ENCODE results near the gene TXNDC5. TPM values are rescaled to one million over a fixed set of nuclear protein-coding genes. Genes with fewer than 3 reads are reported as not detected.
A peak's percentile ranks its signal among the peaks of the same experiment; 100 is the strongest.

The TXNDC5 gene
- polyA plus RNA-seq, 3 donors = 12.6 to 33.5 (median 21.2) TPM

DNA sequence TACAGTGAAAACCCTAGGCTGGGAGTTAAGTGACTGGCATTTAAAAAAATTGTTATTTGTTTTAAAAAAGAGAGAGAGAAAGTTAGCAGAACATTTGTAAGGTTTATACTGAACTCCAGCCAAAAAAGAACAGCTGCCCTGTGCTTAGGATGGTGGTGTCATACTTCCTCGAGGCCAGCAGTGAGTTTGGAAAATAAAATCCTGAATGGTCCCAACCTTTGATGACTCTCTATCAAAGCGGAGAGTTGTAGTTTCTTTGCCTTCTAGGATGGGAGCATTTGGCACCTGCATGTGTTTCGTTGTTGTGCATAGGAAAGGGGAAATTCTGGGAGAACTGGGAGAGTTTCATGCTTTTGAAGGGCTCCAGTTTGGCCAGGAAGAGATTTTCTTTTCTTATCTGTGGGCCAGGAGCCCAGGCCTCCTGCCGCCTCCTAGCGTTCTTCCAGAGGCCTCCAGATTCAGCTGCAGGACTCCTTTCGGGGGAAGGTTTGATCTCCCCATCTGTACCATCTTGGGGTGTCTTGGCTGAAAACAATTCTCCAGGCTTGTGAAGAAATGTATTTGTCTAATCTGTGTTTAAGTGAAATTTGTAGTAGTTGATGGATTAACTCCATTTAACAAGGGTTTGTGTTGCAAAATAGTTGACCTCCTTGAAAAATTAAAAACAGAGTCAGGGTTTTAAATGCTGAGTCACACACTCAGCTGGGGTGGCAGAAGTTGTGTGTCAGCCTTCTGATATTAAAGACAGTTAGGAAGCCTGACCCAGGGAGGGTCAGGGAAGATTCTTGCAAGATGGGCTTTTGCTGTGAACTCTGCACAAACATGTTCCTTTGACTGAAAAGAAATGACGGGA is 63.4 kb downstream of the TXNDC5 start:
- H3K9me3 Mint-ChIP-seq = peaks cover 3 to 18% (median 10%) of the 10 kb centered on the region in 7 donors
- no peak for DNase-seq
- intact Hi-C loops (cut with micrococcal nuclease) = no loop called here
- no peaks in the 10 kb centered on the region for H3K36me3 Mint-ChIP-seq
- TF ChIP-seq, protein P1, sequence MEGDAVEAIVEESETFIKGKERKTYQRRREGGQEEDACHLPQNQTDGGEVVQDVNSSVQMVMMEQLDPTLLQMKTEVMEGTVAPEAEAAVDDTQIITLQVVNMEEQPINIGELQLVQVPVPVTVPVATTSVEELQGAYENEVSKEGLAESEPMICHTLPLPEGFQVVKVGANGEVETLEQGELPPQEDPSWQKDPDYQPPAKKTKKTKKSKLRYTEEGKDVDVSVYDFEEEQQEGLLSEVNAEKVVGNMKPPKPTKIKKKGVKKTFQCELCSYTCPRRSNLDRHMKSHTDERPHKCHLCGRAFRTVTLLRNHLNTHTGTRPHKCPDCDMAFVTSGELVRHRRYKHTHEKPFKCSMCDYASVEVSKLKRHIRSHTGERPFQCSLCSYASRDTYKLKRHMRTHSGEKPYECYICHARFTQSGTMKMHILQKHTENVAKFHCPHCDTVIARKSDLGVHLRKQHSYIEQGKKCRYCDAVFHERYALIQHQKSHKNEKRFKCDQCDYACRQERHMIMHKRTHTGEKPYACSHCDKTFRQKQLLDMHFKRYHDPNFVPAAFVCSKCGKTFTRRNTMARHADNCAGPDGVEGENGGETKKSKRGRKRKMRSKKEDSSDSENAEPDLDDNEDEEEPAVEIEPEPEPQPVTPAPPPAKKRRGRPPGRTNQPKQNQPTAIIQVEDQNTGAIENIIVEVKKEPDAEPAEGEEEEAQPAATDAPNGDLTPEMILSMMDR (IDR thresholded peaks at IDR 0.05) = no peak
- Histone ChIP-seq H3K9me3 (replicated peaks in 1 of 2; ENCODE audit: control insufficient read depth in 1 of 2, insufficient read depth in 1 of 2, low read length in 2 of 2) (peaks cover 2 to 5% of the 10 kb centered on the region in 2 donors), H3K4me3 (replicated peaks in 1 of 3; ENCODE audit: low read depth in 2 of 3, low read length in 3 of 3) (no peak overlapping the region), H3K27me3 (ENCODE audit: control insufficient read depth in 2 of 2, insufficient read depth in 2 of 2, low read length in 2 of 2) (no peaks in the 10 kb centered on the region), H2AFZ (ENCODE audit: insufficient read depth, low read depth, low read length, poor library complexity, severe bottlenecking) (no peak overlapping the region), H3K79me2 (ENCODE audit: insufficient read depth, low read length) (no peaks in the 10 kb centered on the region), H3K27ac (ENCODE audit: low read depth in 1 of 2, low read length in 2 of 2) (no peak overlapping the region), H4K20me1 (ENCODE audit: insufficient read depth, low read length) (no peaks in the 10 kb centered on the region), H3K4me2 (replicated peaks; ENCODE audit: extremely low read depth, low read length, poor library complexity, severe bottlenecking) (no peak overlapping the region), H3K4me1 (ENCODE audit: control insufficient read depth in 1 of 2, insufficient read depth in 2 of 2, low read length in 2 of 2) (no peaks in the 10 kb centered on the region), H3K36me3 (replicated peaks in 1 of 2; ENCODE audit: control insufficient read depth in 1 of 2, insufficient read depth in 2 of 2, low read length in 2 of 2) (no peaks in the 10 kb centered on the region), H3K9ac (ENCODE audit: insufficient read depth, low read length, poor library complexity, severe bottlenecking) (no peak overlapping the region)
- no peak overlapping the region for H3K4me3 Mint-ChIP-seq
- WGBS (ENCODE audit: insufficient coverage) = 73% methylated on average over 3 of the region's 7 CpGs
- H3K27me3 Mint-ChIP-seq (ENCODE audit: low read depth in 3 of 3) = no peaks in the 10 kb centered on the region
- no peak overlapping the region for H3K27ac Mint-ChIP-seq
- H3K4me1 Mint-ChIP-seq = no peaks in the 10 kb centered on the region

DNA sequence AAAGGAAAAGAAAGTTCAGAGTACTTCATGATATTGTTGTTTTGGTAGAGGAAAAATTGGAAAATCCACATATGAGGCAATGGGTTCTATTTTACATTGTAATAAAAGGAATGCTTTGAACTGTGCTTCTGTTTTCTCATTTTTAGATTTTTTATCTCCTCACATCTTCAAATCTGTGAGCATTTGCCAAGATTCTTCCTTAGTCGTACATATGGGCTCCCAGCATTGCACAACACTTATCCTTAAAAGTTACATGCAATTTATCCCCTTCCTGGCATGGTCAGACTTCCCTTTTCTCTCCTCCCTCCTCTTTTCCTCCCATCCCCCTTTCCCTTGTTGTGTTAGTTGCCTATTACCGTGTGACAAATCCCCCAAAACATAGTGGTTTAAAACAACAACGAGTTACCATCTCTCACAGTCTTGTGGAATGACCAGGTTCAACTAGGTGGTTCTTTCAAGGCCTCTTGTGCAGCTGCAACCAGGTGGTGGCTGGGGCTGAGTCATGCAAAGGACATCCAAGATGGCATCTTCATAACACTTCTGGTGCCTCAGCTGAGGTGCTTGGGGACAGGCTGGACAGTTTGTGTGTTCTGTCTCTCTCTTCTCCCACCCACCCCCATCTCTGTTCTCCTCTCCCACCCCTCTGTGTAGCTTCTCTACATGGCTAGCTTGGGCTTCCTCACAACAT is 68.7 kb downstream of the TXNDC5 start:
- 74% methylated on average over 3 of the region's 3 CpGs for WGBS (ENCODE audit: insufficient coverage)

More for the DNA sequence above, 68.7 kb downstream of the TXNDC5 start:
- no peak overlapping the region for H2AFZ ChIP-seq (ENCODE audit: insufficient read depth, low read depth, low read length, poor library complexity, severe bottlenecking)
- H3K4me3 ChIP-seq (replicated peaks in 1 of 3; ENCODE audit: low read depth in 2 of 3, low read length in 3 of 3) = no peak overlapping the region
- intact Hi-C loops (cut with micrococcal nuclease) = no loop called here
- no peaks in the 10 kb centered on the region for H4K20me1 ChIP-seq (ENCODE audit: insufficient read depth, low read length)
- H3K9me3 ChIP-seq (replicated peaks in 1 of 2; ENCODE audit: control insufficient read depth in 1 of 2, insufficient read depth in 1 of 2, low read length in 2 of 2) = no peaks in the 10 kb centered on the region
- H3K4me2 ChIP-seq (replicated peaks; ENCODE audit: extremely low read depth, low read length, poor library complexity, severe bottlenecking) = no peak overlapping the region
- no peak overlapping the region for H3K27ac ChIP-seq (ENCODE audit: low read depth in 1 of 2, low read length in 2 of 2)
- no peak overlapping the region for H3K4me3 Mint-ChIP-seq
- TF ChIP-seq, protein P1 (IDR thresholded peaks at IDR 0.05) = no peak
- peaks cover 0 to 5% (median 3%) of the 10 kb centered on the region in 7 donors for H3K9me3 Mint-ChIP-seq
- H3K27ac Mint-ChIP-seq = peak overlapping the region in 1 of 7 donors; percentile 28
- no peaks in the 10 kb centered on the region for H3K4me1 Mint-ChIP-seq
- peaks cover 0 to 2% (median 0%) of the 10 kb centered on the region in 3 donors for H3K27me3 Mint-ChIP-seq (ENCODE audit: low read depth in 3 of 3)
- H3K79me2 ChIP-seq (ENCODE audit: insufficient read depth, low read length) = no peaks in the 10 kb centered on the region
- no peaks in the 10 kb centered on the region for H3K4me1 ChIP-seq (ENCODE audit: control insufficient read depth in 1 of 2, insufficient read depth in 2 of 2, low read length in 2 of 2)
- H3K27me3 ChIP-seq (ENCODE audit: control insufficient read depth in 2 of 2, insufficient read depth in 2 of 2, low read length in 2 of 2) = no peaks in the 10 kb centered on the region
- no peak overlapping the region for H3K9ac ChIP-seq (ENCODE audit: insufficient read depth, low read length, poor library complexity, severe bottlenecking)
- DNase-seq = no peak
- no peaks in the 10 kb centered on the region for H3K36me3 Mint-ChIP-seq
- H3K36me3 ChIP-seq (replicated peaks in 1 of 2; ENCODE audit: control insufficient read depth in 1 of 2, insufficient read depth in 2 of 2, low read length in 2 of 2) = no peaks in the 10 kb centered on the region
